HG03097 (cell line): ENCODE measurements around the gene GATAD1.
"Not testable (repeated sequence)": the region's sequence is repeated elsewhere in the genome, so short reads cannot be mapped to it uniquely, and the experiment has no call there.

Experiments used
- ATAC-seq: cut with Tn5 transposase; IDR thresholded peaks from one replicate; pipeline ENCODE4 v1.9.1; 2021; ENCODE audit not compliant: unreplicated experiment, low FRiP score

GATAD1 gene, protein sequence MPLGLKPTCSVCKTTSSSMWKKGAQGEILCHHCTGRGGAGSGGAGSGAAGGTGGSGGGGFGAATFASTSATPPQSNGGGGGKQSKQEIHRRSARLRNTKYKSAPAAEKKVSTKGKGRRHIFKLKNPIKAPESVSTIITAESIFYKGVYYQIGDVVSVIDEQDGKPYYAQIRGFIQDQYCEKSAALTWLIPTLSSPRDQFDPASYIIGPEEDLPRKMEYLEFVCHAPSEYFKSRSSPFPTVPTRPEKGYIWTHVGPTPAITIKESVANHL

GRCh38 chr7:92447345-92448204, at the start of gene GATAD1:
Gene GATAD1 (plus strand): TSS chr7:92447482. CDS start chr7:92447730, 248 bp downstream.
- ATAC-seq, result peak; percentile 86

DNA sequence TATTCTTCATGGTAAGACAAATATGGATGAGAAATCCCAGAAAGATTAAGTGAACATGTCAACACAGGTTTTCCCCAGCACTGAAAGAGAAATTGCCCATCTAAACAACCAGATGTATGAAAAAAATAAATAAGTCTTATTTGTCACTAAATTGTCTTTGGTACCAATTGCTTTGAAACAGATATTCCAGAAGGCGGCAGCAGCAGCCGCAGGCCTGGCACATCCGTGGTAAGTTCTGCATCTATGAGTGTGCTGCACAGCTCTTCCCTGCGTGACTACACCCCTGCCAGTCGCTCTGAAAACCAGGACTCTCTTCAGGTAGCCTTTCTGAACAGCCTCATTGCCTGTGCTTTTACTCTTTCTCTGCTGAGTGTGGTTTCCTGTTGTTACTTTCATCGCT, 49.7 kb upstream of the GATAD1 start:
- ATAC-seq, result no peak

- no peak for ATAC-seq
These were observed 47.3 kb upstream of the GATAD1 start for GRCh38 chr7:92400013-92400412.

- ATAC-seq, result no peak
These were observed 44.1 kb upstream of the GATAD1 start for GRCh38 chr7:92402920-92403759.

GRCh38 chr7:92403760-92404074, 43.6 kb upstream of the GATAD1 start:
- no peak for ATAC-seq

- no peak for ATAC-seq
These were observed 43.1 kb upstream of the GATAD1 start for GRCh38 chr7:92404170-92404614.

GRCh38 chr7:92409357-92409756, 37.9 kb upstream of the GATAD1 start:
- ATAC-seq, result no peak

GRCh38 chr7:92410162-92410561, 37.1 kb upstream of the GATAD1 start:
- not testable (repeated sequence) for ATAC-seq

GRCh38 chr7:92412745-92413144, 34.5 kb upstream of the GATAD1 start:
- ATAC-seq, result no peak

GRCh38 chr7:92413550-92413949, 33.7 kb upstream of the GATAD1 start:
- no peak for ATAC-seq

DNA sequence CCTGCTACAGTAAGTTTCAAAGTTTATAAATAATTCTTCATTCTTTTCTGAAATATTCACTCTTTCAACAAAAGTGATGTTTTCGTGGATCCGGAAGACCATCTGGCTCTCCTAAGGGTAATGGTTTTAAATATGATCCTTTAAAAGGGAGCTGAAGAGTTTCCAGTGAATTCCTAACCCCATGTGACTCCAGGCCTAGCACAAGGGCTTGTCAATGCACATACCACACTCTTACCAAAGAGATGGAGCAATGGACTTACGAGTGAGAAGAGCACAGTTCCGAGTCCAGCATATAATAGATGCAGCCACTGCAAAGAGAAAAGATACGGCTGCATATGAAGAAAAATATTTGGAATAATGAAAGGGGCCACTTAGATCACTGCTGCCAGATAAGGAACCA, 32.1 kb upstream of the GATAD1 start:
- ATAC-seq, result no peak

- ATAC-seq, result no peak
These were observed 29.4 kb upstream of the GATAD1 start for GRCh38 chr7:92417913-92418312.

- no peak for ATAC-seq
These were observed 25.4 kb upstream of the GATAD1 start for GRCh38 chr7:92421676-92422435.

DNA sequence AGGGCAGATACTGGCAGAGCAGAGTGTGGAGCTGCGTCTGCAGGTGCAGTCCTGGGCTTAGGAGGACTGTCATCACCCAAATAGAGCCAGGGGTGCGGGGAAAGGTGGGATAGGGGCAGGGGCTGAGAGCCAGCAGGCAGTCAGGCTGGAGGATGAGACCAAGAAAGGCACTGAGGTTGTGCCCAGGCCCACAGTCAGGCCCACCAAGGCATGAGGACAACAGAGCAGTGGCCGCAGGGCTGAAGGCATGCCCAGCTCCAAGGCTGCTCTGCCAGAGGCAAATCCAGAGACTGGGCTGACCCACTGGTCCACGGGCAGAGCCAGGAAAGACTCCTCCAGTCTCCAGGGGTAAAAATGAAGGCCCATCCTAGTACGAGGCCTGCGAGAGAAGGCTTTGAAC, 24.4 kb upstream of the GATAD1 start:
- no peak for ATAC-seq

GRCh38 chr7:92423710-92424131, 23.6 kb upstream of the GATAD1 start:
- ATAC-seq, result no peak

- ATAC-seq, result no peak
These were observed 21.9 kb upstream of the GATAD1 start for GRCh38 chr7:92425311-92425947.

- no peak for ATAC-seq
These were observed 20.1 kb upstream of the GATAD1 start for GRCh38 chr7:92427193-92427592.

GRCh38 chr7:92432299-92432946, 14.9 kb upstream of the GATAD1 start:
- ATAC-seq, result no peak

- ATAC-seq, result no peak
These were observed 14.3 kb upstream of the GATAD1 start for GRCh38 chr7:92433019-92433418.
